Measurements from ENCODE around the gene SPX.

- TF ChIP-seq CTCF (conservative IDR thresholded peaks at IDR 0.05) (no peak), EZH2 (IDR thresholded peaks at IDR 0.05; ENCODE audit: low read depth) (no peak)
These were observed 49.1 kb upstream of the SPX start for GRCh38 chr12:21476949-21477348.

Measured in PC-9 (cell line).